HG03064 (cell line): ENCODE measurements around the gene PIP.
"Not testable (repeated sequence)": the region's sequence is repeated elsewhere in the genome, so short reads cannot be mapped to it uniquely, and the experiment has no call there.

Experiments
- ATAC-seq: cut with Tn5 transposase; IDR thresholded peaks from one replicate; pipeline ENCODE4 v1.9.1; 2021; ENCODE audit warnings: low read depth; ENCODE audit not compliant: unreplicated experiment

PIP gene

DNA sequence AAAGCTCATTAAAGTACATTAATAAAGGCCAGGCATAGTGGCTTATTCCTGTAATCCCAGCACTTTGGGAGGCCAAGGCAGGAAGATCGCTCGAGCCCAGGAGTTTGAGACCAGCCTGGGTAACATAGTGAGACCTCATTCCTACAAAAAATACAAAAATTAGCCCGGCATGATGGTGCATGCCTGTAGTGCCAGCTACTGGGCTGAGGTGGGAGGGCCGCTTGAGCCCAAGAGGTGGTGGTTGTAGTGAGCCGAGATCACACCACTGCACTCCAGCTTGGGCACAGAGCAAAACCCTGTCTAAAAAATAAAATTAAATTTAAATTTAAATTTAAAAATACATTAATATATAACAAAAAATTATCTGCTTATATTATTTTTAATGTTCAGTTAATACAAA, 44.3 kb downstream of the PIP start:
- ATAC-seq, result no peak

DNA sequence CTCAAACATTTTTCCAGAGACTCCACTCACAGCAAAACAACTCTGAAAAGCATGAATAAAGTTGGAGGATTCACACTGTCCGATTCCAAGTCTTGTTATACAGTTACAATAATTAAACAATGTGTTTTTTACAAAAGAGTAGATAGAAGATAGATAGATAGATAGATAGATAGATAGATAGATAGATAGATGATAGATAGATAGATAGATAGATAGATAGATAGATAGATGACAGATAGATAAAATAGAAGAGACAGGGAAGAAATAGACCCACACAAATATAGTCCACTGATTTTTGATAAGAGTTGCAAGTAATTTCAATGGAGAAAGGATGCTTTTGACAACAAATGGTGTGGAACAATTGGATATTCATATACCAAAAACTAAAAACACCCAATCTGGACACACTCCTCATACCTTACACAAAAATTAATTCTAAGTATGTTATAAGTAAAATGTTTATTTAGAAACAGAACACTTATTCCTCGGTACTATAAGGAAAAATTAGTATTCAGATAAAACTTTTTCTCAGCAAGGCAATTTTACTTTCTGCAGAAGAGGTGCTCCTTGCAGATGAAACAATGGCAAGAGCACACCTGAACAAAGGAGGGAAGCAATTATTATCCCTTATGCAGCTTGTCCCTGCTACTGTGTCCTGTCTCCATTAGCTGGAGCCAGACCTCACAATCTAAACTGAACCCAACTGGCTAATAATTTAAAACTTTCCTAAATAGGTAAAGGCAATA, 45.7 kb downstream of the PIP start:
- ATAC-seq, result no peak

DNA sequence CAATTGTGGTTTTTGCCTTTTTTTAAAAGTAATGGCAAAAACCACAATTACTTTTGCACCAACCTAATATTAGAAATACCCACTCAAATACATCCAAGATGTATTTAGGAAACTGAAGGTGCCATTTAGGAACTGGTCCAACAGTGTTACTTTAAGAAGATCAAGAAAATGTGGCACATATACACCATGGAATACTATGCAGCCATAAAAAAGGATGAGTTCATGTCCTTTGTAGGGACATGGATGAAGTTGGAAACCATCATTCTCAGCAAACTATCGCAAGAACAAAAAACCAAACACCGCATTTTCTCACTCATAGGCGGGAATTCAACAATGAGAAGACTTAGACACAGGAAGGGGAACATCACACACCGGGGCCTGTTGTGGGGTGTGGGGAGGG, 48.9 kb downstream of the PIP start:
- ATAC-seq, result not testable (repeated sequence)

DNA sequence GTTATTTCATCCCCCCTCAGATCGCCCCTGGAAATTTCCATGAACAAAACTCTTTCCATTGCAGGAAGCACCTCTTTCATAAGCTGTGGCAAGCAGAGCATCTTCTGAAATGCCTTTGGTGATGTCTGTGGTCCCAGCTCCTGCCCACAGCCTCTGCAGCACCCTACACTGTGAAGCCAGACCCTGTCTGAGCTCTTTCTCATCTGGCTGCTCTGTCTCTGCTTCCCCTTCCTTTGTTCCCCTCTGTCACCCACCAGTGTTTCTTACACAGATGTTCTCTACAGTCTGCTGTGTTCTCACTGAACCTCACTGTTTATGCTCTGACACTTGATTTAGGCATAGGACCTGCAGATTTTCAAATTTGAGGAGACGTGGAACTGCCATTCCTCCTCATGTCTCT, 49.5 kb downstream of the PIP start:
- no peak for ATAC-seq

DNA sequence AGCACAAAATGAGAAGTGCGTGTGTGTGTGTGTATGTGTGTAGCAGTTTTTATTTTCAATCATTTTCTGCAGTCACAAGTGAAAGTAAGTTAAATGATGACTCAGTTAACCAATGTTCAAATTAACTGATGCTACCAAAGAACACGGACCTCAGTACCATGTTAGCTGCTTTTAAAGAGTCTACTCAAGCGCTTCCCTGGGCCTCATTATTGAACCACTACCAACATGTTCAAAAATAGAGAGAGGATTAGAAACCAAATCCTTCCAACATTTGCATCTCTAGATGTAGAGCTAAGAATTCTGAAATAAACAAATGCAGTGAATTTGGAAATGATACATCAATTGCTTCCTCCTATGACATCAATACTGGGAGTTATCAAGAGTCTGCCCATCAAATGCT, 51.1 kb downstream of the PIP start, which contains the start of gene TAS2R39:
Gene TAS2R39 (plus strand): TSS at position 396 of the 400 bp plus-strand sequence. CDS start 0 bp downstream, at position 396.
- ATAC-seq, result no peak

DNA sequence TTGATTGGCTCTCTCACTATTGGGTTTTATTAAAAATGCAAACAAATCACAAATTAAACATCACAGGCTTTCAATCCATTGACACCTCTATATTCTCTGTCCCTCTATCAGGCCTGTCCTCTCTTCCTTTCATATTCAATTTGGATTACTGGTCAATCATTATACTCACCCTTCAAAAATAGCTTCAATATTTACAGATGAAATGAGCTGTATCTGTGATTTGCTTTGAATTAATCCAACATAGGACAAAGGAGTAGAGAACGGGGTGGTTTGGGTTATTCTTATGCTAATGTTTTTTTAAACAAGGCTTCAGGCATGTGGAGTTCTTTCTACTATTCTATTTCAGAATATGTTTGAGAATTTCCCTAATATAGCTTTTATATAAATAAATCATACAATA, 53.7 kb downstream of the PIP start:
- ATAC-seq, result no peak

DNA sequence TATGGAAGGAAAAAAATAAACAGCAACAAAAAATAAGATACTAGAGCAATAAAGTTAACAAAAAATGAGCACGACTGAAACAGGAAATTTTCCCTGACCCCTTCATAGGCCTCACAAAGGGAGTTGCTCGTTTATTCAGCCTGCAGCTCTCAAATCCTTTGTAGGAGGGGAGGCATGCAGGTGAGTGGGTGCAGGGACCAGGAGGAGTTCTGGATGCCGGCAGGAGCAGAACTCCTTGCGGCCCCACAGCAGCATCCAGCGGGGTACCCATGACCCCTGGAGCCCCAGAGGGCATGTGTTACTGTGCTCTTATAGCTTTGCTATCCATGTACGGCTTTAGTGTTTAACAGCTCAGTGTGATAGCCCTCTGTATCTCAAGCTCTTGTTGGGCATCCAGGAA, 57.1 kb downstream of the PIP start:
- no peak for ATAC-seq
